Stimulated activated CD8-positive, alpha-beta memory T cell treated with anti-CD3 and anti-CD28 coated beads, Interleukin-15, amount 100 ng/mL, for 1 hour (primary cell): Measurements from ENCODE around the gene OXTR.

ENCODE experiments used
- DNase-seq: peaks from one replicate; pipeline ENCODE4 v3.0.0-alpha.2; 2020; ENCODE audit warnings: low read depth

The OXTR gene

DNA sequence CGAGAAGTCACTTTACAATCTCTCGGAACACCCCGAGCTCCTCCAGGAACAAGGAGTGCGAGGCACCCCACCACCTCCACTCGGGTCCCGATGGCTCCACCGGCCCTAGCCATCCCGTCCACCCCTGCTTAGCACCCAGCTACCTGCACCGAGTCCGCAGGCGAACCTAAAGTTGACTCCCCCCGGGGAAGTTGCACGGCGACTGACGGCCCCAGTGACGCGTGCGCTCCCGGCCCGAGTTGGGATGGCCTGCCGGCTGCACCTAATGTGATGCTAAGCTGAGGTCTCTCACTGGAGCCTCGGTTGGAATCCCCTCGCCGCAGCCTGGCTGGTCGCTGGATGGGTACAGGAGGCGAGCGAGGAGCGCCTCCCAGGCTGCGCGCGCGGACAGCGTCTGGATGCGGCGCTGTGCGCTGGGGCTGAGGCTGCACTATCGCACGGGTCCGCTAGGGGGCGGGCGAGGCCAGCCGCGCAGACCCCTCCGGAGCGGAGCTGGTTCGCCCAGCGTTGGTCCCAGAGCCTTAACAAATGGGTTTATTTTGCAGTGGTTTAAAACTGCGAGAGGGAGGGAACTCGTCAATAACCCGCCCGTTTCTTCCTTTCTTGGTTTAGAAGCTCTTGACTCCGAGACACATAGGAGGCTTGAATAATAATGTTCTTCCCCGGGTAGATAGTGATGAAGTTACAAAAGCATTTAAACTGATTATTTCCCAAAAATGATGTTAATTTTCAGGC is at the start of gene OXTR:
OXTR (minus strand) TSS at position 526 of the 735 bp plus-strand sequence. CDS start 1,426 bp downstream, outside the sequence.
- peak; percentile 16 for DNase-seq

DNA sequence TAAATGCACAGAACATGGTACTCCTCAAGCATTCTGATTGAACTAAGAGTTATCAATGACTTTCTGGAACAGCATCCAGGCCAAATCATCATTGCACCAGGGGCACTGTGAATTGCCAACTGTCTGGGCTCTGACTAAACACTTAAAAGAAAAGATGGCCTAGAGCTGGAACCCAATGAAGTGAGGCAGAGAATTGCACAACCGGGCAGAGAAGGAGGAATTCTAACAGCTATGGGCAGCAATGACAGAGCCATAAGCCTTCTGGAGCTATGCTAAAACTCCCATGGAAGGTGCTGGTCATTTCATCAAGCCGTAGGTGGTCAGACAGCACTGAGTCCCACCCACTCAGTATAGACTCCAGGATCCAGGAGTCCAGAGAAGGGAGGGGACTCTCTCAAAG is 48.1 kb upstream of the OXTR start:
- no peak for DNase-seq

DNA sequence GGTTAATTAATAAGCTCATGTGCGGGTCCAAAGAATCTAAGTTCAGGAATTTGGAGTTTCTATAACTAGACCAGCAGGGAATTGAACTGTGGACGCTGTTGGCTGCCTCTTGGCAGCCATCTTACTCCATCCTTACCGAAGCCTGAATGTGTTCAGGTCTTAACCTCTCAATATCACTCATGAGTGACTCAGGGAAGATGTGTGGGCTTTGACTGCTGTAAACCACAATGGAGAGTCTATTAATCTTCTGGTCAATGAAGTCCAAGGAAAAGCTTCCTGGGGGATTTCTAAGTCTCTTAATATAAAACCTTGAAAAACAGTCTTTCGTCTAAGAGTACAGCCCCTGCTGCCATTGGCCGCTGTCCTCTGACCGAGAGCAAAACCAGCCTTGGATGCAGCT is 46.7 kb upstream of the OXTR start:
- no peak for DNase-seq

DNA sequence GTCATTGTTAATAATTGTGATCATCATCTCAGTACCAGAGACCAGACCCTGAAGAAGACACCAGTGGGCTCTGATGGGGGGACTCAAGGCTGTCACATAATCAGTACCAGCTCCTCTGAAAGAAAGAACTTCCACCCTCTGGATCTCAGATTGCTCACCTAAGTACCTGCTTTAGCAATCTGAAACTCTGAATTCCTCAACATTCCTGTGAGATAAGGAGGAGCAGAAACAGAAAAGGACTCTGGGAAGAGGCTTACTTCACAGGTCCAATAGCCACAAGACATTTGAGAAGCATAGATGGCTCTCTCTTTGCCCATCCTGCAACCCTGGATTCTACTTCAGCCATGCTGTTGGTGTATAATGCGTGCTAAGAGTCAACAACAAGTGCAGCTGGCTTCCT is 44.0 kb upstream of the OXTR start:
- no peak for DNase-seq

- DNase-seq, result no peak
These were observed 41.1 kb upstream of the OXTR start for GRCh38 chr3:8810561-8810960.

GRCh38 chr3:8805774-8806173 is 36.4 kb upstream of the OXTR start:
- no peak for DNase-seq

DNA sequence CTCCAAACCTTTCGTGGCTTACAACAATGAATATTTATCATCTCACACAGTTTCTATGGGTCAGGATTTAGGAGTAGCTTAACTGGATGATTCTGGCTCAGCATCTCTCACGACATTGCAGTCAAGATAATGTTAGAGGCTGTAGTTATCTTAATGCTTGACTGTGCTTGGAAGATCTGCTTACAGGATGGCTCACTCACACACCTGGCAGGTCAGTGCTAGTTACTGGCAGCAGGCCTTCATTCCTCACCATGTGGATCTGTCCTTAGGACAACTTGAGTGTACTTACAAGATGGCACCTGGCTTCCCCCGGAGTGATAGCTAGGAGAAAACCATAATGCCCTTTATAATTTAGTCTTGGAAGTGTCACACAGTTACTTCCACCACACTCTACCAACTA is 32.8 kb upstream of the OXTR start:
- DNase-seq, result no peak

DNA sequence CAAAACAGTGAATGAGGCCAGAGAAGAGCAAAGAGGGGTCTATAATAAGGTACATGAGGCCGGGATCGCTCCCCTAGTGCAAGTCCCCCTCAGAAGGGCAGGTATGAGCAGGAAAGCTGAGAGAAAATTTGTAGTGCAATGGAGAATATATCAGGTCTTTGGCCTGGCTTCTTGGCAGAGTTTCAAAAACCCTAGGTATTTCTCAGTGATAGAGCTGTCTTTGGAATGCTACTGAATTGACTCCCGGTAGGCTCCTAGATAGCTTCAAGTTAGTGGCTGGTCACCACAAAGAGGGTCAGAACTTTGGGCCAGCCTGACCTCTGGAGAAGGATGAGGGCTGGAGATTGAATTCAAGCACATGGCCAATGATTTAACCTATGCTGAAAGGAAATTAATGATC is 30.6 kb upstream of the OXTR start:
- no peak for DNase-seq

GRCh38 chr3:8794247-8794646 is 24.8 kb upstream of the OXTR start:
- no peak for DNase-seq

DNA sequence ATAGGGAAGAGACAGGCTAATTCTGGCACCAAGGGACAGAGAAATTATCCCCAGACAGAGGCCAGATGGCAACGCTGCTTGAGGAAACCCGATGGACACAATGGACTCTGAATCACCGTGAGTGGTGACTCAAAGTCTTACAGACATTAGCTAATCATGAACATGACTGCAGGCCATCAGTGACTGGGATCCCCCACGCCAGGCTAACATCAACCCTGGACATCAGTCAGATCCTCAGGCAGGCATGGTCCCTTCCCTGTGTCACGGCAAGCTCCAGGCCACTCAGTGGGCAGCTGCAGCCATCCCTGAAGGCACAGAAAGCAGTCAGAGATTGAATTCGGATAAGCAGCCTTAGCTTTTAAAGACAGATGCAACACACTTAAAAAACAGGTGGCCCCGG is 23.8 kb upstream of the OXTR start:
- DNase-seq, result no peak

GRCh38 chr3:8790529-8790928 is 21.1 kb upstream of the OXTR start:
- no peak for DNase-seq

DNA sequence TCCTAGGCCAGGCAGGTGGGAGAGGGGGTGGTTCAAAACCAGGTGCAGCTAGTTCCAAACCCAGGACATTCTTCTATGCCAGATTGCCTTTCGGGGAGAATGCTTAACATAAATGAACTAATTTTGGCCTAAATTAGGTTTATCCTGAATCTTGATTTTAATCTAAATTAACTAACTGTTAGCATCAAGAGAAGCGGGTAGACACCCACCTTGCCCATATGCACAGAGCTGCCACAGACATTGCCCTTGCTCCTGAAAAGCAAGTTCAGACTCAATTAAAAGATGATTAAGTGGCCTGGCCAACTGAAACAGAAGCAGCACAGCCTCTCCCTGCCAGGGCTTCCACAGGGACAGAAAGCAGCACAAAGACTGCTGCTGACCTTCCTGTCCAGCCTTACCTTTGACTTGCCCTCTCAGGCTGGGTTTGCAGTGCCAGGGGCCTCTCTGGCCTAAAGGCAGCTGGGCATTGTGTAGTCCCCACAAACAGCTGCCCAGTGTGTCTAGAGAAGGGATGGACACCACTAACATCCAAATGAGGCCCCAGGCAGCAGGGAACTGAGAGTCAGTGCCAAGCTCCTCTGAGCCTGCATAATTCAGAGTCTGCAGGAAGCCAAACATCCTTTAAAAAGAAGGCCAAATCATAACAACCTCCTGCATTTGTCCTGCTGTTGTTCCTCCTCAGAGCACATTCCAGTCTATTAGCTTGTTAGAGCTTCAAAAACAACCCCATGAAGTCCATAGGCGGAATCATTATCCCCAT is 15.4 kb upstream of the OXTR start:
- no peak for DNase-seq

GRCh38 chr3:8780279-8780678 is 10.9 kb upstream of the OXTR start:
- DNase-seq, result no peak

- no peak for DNase-seq
These were observed 9.1 kb upstream of the OXTR start for GRCh38 chr3:8778475-8778874.

- DNase-seq, result no peak
These were observed 8.5 kb upstream of the OXTR start for GRCh38 chr3:8777978-8778267.

- DNase-seq, result no peak
These were observed 8.0 kb upstream of the OXTR start for GRCh38 chr3:8777201-8777977.

GRCh38 chr3:8776406-8776805 is 7.0 kb upstream of the OXTR start:
- DNase-seq, result no peak

DNA sequence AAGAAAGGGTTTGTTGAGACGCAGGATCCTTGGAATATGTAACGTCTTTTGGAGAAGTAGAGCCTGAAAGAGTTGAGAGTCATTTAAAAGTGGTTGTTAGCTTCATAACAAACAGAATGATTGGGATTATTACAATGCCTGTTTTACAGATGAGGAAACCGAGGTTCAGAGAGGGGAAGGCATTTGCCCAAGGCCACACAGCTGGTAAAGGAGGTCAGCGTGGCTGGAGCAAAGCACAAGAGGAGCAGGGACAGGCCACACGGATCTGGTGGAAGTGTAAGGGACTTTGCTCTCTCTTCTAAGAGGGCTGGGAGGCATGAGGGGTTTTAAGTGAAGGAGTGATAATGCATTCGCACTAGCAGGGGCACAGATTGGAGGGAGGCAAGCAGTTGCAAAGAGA is 6.2 kb upstream of the OXTR start:
- no peak for DNase-seq

- DNase-seq, result no peak
These were observed 5.8 kb upstream of the OXTR start for GRCh38 chr3:8775181-8775580.

GRCh38 chr3:8773941-8774542 is 4.6 kb upstream of the OXTR start:
- DNase-seq, result no peak

- DNase-seq, result no peak
These were observed 887 bp downstream of the OXTR start for GRCh38 chr3:8768364-8769087.
